ENCODE measurements around the gene PAXX. TPM values are rescaled to one million over a fixed set of nuclear protein-coding genes. Genes with fewer than 3 reads are reported as not detected.

The PAXX gene
- total RNA-seq, 1 donor from 2014 or later, result 51.4 TPM

DNA sequence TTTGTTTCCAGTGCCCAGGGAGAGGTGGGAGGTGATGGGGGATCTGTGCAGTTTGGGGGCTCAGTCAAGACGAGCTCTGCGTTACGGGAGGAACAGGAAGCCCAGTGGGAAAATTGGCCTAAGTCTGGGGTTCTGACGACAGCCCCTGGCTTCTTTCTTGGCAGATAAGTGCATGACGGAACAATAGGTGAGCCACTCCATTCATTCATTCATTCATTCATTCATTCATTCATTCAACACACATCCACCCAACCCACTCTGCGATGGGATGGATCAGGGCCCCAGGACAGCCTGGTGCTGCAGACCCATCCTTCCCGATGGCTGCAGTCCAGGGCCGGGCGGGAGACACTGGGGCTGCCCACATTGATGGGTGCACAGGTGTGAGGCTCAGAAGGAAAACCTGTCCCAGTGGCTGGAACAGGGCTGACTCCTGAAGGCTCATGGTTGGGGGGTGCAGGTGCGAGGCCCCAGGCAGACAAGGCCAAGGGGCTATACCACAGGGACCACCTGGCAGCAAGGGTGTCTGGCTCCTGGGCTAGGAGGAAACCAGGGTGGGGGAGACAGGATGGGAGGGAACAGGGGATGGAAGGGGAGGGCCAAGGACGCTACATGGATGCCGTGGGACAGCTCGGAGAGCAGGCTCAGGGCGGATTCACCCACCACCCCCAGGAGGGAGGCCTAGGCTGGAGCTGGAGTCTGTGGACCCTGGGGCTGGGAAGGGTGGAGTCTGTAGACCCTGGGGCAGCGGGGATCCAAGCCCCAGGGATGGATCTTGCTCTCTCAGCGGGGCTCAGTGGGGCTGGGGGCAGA, 11.3 kb upstream of the PAXX start:
- Mint-ChIP-seq H3K9me3 (ENCODE audit: unreplicated experiment) (no peaks in the 10 kb centered on the region), H3K4me1 (ENCODE audit: unreplicated experiment) (no peaks in the 10 kb centered on the region), H3K36me3 (ENCODE audit: unreplicated experiment) (no peaks in the 10 kb centered on the region), H3K4me3 (ENCODE audit: unreplicated experiment) (no peak overlapping the region), H3K27ac (ENCODE audit: unreplicated experiment) (no peak overlapping the region), H3K27me3 (ENCODE audit: unreplicated experiment) (no peaks in the 10 kb centered on the region)
- no peak for DNase-seq (ENCODE audit: extremely low spot score, unreplicated experiment)
- TF ChIP-seq, protein P1, sequence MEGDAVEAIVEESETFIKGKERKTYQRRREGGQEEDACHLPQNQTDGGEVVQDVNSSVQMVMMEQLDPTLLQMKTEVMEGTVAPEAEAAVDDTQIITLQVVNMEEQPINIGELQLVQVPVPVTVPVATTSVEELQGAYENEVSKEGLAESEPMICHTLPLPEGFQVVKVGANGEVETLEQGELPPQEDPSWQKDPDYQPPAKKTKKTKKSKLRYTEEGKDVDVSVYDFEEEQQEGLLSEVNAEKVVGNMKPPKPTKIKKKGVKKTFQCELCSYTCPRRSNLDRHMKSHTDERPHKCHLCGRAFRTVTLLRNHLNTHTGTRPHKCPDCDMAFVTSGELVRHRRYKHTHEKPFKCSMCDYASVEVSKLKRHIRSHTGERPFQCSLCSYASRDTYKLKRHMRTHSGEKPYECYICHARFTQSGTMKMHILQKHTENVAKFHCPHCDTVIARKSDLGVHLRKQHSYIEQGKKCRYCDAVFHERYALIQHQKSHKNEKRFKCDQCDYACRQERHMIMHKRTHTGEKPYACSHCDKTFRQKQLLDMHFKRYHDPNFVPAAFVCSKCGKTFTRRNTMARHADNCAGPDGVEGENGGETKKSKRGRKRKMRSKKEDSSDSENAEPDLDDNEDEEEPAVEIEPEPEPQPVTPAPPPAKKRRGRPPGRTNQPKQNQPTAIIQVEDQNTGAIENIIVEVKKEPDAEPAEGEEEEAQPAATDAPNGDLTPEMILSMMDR (IDR thresholded peaks at IDR 0.05), result no peak

DNA sequence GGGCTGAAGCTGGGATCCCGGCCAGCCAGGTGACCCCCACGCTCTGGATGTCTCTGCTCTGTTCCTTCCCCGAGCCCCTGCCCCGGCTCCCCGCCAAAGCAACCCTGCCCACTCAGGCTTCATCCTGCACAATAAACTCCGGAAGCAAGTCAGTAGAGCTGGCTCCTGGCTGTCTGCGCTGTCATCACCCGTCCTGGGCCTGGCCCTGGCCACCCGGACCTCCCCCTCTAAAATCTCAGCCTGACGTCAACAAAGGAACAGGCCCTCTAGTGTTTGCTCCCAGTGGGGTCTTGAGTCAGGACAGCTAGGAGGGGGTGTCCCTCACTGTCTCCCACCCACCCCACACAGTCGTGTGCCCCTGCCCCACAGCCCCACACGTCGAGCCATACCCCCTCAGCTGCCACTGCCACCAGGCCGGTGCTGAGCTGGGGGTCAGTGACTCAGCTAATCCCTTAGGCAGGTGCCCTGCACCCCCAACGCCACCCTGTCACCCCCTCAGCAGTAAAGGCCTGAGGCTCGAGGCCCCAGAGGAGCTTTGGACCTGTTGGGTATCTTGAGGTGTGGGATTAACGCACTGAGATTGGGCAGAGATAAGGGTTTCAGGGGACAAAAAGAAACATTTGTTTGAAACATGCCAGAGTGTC, 10.5 kb upstream of the PAXX start:
- Mint-ChIP-seq H3K36me3 (ENCODE audit: unreplicated experiment) (no peaks in the 10 kb centered on the region), H3K4me3 (ENCODE audit: unreplicated experiment) (no peak overlapping the region)

DNA sequence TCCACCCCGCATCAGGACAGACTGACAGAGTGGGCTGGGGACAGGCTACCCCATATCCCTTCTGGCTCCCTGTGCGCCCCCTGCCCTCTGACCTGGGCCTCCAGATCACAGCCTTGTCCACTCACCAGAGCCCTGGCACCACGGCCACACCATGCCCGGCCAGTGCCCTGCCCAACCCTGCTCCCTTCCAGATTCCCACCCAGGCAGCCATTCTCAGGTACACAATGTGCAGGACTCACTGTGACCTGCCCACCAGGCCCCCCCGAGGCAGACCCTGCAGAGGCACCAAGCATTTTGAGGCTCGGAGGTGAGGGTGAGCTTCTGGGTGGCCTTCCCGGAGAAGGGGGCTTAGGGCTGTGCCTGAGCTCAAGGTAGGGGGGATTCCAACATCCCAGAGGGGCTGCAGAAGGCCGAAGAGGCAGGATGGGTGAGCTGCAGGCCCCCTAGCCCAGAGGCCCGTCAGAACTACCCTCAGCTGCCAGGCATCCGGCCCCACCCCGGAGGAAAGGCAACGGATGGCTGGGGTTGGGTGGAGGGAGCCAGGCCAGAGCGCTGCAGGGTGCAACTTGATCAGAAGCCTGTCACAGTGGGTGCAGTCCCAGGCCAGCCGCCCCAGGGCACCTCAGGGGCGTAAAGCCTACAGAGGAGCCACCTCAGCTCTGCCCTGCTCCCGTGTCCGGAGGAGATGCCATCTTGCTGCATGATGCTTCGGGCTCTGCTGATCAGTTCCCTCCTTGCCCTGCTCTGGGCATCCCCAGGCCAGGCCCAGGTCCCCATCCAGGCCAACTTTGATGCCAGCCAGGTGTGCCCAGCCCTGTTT, 9.8 kb upstream of the PAXX start, which contains the start of gene LCNL1:
Gene LCNL1, plus strand, starts transcription at position 762 of the 820 bp plus-strand sequence. CDS start 594 bp downstream, outside the sequence.
- Mint-ChIP-seq H3K27ac (ENCODE audit: unreplicated experiment) (no peak within 1 kb of the TSS), H3K4me3 (ENCODE audit: unreplicated experiment) (no peak within 1 kb of the TSS), H3K4me1 (ENCODE audit: unreplicated experiment) (no peaks in the 10 kb centered on the region), H3K36me3 (ENCODE audit: unreplicated experiment) (no peaks in the 10 kb centered on the region), H3K9me3 (ENCODE audit: unreplicated experiment) (no peaks in the 10 kb centered on the region), H3K27me3 (ENCODE audit: unreplicated experiment) (no peaks in the 10 kb centered on the region)
- DNase-seq (ENCODE audit: extremely low spot score, unreplicated experiment), result no peak
- TF ChIP-seq, protein P1 (IDR thresholded peaks at IDR 0.05), result no peak

More for the DNA sequence above, 10.5 kb upstream of the PAXX start:
- Mint-ChIP-seq H3K9me3 (ENCODE audit: unreplicated experiment) (no peaks in the 10 kb centered on the region), H3K4me1 (ENCODE audit: unreplicated experiment) (no peaks in the 10 kb centered on the region), H3K27ac (ENCODE audit: unreplicated experiment) (no peak overlapping the region), H3K27me3 (ENCODE audit: unreplicated experiment) (no peaks in the 10 kb centered on the region)
- DNase-seq (ENCODE audit: extremely low spot score, unreplicated experiment), result no peak
- TF ChIP-seq, protein P1 (IDR thresholded peaks at IDR 0.05), result no peak

DNA sequence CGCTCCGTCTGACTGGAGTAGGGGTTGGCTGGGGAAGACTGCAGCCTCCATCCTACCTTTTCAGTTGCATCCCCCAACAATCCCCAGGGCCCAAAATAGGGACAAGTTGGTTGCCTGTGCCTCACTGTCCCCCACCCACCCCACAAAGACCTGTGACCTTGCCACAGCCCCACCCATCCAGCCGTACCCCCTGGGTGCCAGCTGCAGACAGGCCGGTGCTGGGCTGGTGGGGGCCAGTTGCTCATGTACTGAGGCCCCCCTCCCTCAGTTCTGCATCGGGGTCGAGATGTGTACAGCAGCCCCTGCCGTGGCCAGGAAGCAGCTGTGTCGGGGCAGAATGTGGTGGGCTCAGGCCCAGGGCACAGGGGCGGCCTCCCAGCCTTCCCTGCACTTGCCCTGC, 9.1 kb upstream of the PAXX start:
- TF ChIP-seq, protein P1 (IDR thresholded peaks at IDR 0.05), result no peak
- Mint-ChIP-seq H3K4me3 (ENCODE audit: unreplicated experiment) (no peak overlapping the region), H3K36me3 (ENCODE audit: unreplicated experiment) (no peaks in the 10 kb centered on the region), H3K4me1 (ENCODE audit: unreplicated experiment) (no peaks in the 10 kb centered on the region), H3K27ac (ENCODE audit: unreplicated experiment) (no peak overlapping the region), H3K27me3 (ENCODE audit: unreplicated experiment) (no peaks in the 10 kb centered on the region), H3K9me3 (ENCODE audit: unreplicated experiment) (no peaks in the 10 kb centered on the region)
- no peak for DNase-seq (ENCODE audit: extremely low spot score, unreplicated experiment)
